ENCODE measurements around the gene CHCHD4.

DNA sequence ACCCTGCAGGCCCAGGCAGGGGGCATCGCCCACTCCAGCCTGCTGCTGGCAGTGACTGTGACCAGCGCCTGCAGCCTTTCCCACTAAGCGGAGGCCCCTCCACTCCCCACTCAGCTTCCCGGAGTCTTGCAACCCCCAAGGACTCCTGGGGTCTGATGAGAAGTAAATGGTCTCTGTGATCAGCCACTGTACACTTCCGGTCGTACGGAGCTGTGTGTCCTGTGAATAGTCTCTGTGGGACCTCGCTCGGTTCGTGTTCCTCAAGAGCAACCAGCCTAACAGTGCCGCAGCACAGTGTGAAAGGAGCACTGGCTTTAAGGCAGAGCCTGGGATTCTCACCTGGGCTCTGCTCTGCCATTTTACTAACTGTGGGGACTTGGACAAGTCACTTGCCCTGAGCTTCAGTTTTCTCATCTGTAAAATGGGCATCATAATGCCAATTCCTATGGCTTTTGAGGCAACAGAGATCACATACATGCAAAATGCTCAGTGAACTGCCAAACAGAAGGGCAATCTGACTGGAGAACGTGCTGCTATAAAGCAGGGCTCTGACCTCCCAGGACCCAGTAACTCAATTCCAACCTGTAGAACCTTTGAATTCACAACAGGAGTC lies 26.9 kb upstream of the CHCHD4 start:
- TF ChIP-seq RAD21 (IDR thresholded peaks at IDR 0.05 in 1 of 2, conservative IDR thresholded peaks at IDR 0.05 in 1 of 2; ENCODE audit: low read depth in 2 of 2, low read length in 2 of 2) (no peak), POLR2A (IDR thresholded peaks at IDR 0.05; ENCODE audit: control extremely low read depth in 1 of 2, low read depth in 2 of 2, low read length in 2 of 2) (no peak), YY1 (IDR thresholded peaks at IDR 0.05; ENCODE audit: low read depth, low read length) (no peak)
- TF ChIP-seq, protein P1, sequence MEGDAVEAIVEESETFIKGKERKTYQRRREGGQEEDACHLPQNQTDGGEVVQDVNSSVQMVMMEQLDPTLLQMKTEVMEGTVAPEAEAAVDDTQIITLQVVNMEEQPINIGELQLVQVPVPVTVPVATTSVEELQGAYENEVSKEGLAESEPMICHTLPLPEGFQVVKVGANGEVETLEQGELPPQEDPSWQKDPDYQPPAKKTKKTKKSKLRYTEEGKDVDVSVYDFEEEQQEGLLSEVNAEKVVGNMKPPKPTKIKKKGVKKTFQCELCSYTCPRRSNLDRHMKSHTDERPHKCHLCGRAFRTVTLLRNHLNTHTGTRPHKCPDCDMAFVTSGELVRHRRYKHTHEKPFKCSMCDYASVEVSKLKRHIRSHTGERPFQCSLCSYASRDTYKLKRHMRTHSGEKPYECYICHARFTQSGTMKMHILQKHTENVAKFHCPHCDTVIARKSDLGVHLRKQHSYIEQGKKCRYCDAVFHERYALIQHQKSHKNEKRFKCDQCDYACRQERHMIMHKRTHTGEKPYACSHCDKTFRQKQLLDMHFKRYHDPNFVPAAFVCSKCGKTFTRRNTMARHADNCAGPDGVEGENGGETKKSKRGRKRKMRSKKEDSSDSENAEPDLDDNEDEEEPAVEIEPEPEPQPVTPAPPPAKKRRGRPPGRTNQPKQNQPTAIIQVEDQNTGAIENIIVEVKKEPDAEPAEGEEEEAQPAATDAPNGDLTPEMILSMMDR (IDR thresholded peaks at IDR 0.05; ENCODE audit: control extremely low read depth in 1 of 3, insufficient read depth in 1 of 3, low read depth in 1 of 3, low read length in 3 of 3), result no peak

Data from H1 (cell line).